GM18858 (cell line): Measurements from ENCODE around the gene EID2.
A peak's percentile ranks its signal among the peaks of the same experiment; 100 is the strongest.

ENCODE experiments used
- ATAC-seq: cut with Tn5 transposase; IDR thresholded peaks from one replicate; pipeline ENCODE4 v1.9.1; 2021; ENCODE audit not compliant: unreplicated experiment

The EID2 gene

GRCh38 chr19:39539518-39540332, at the start of gene EID2:
TSS of gene EID2 (minus strand) at chr19:39540161. CDS start at chr19:39540079, 82 bp downstream.
- ATAC-seq = peak; percentile 70

GRCh38 chr19:39588066-39588465, 48.1 kb upstream of the EID2 start:
- ATAC-seq = no peak

- ATAC-seq = no peak
Observed at GRCh38 chr19:39587496-39587895, 47.5 kb upstream of the EID2 start.

DNA sequence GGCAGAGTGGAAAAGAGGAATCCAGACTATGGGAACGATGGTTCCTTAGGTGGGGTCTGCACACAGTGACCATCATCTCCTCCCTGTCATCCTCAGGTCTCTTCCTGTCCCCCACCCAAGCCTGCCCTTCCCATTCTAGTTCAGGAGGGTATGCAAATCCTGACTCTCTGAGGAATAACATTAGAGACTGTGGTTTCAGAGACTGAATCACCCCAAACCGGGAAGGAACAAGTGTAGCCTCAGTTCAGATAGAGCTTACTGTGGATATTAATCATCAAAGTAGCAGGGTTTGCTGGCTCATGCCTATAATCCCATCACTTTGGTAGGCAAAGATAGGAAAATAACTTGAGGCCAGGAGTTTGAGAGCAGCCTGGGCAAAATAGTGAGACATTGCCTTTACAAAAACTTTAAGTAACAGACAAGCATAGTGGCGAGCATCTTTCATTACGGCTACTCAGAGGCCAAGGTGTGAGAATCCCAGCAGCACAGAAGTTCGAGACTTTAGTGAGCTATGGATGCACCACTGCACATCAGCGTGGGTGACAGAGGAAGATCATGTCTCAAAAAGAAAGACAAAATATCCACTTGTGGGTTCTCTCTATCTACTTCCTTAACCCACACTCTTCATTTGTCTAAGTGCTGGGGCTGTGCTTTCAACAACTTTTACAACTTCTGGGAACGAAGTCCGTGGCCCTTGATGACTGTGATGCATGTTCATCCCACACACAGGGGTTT, 43.1 kb upstream of the EID2 start:
- no peak for ATAC-seq

DNA sequence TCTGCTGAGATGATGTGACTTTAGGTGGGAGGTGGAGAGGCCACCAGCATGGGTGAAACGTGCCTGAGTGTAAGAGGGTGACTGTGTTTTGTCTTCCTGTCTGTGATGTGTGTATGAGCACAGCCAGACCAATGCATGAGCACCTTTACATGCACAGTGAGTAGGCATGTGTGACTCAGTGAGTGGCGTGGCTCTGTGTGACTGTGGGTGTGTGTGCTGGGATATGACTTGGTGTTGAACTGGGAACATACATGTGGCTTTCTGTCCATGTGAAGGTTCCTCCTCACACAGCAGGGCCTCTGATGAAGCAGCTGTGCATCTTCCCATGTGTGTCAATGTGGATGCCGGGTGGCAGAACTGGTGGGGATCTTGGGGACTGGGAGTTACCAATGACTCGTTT, 42.5 kb upstream of the EID2 start:
- no peak for ATAC-seq

DNA sequence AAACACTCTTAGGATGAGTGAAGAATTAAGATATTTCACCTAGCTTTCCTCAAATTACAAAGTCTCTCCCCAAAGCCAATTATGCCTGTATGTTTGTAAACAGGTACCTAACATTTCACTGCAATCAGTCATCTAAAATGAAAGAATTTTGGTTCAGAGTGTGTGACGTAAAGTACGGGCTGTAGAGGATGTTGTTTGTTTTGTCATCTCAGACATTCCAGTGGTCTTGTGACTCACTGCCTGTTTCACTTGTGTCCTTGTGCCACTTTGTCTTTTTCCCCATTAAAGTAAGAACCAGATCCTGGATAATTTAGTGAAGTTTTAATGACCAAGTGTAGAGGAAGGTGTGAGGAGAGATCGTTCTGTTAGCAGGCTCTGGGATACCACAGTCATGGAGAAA, 28.6 kb upstream of the EID2 start:
- ATAC-seq = no peak

- ATAC-seq = no peak
Observed at GRCh38 chr19:39566064-39566463, 26.1 kb upstream of the EID2 start.

- no peak for ATAC-seq
Observed at GRCh38 chr19:39563408-39563807, 23.4 kb upstream of the EID2 start.

DNA sequence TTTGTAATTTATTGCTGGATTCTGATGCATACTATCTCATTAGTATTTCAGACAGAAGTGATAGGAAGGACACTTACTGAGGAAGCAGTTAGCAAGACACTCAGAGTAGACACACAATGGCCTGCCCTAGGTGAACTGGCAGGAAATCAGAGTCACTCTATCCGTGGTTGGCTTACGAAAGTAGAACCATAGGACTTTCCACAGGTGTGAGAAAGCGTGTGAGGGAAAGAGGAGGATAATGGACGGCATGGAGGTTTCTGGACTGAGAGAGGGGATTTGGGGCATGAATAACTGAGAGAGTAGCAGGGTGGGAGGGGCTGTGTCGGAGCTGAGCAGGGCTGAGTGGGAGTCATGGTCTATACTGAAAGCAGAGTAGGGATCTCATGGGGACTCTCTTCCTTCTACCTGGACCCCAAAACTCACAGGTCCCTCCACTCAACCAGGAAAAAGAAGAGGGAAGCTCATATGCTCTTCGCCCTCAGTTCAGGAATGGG, 18.7 kb upstream of the EID2 start:
- no peak for ATAC-seq

DNA sequence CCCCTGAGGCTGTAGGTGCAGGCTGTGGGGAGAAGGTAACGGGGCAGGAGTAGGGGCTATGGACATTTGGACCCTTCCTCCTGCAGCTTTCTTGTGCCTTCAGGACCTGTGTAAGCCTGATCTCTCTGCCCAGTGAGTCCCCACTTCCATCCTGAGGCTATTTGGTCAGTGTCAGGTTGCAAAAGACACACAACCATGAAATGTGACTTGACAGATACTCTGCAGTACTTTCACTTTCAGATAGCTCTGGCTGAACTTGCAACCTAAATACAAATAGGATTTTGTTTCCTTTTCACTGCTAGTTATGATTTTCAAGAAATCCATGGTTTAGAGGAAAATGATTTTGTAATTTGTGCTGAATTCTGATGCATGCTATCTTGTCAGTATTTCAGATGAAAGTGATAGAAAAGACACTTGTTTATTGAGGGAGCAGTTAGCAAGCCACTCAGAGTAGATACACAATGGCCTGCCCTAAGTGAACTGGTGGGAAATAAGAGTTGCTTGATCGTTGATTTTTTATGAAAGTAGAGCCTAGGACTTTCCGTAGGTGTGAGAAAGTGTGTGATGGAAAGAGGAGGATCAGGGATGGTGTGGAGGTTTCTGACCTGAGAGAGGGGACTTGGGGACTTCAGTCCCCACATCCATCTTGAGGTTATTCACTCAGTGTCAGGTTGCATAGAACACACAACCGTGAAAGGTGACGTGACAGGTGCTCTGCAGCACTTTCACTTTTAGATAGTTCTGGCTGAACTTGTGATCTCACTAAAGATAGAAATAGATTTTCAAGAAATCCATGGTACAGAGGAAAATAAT, 18.1 kb upstream of the EID2 start:
- no peak for ATAC-seq

GRCh38 chr19:39555883-39556282, 15.9 kb upstream of the EID2 start:
- ATAC-seq = no peak

DNA sequence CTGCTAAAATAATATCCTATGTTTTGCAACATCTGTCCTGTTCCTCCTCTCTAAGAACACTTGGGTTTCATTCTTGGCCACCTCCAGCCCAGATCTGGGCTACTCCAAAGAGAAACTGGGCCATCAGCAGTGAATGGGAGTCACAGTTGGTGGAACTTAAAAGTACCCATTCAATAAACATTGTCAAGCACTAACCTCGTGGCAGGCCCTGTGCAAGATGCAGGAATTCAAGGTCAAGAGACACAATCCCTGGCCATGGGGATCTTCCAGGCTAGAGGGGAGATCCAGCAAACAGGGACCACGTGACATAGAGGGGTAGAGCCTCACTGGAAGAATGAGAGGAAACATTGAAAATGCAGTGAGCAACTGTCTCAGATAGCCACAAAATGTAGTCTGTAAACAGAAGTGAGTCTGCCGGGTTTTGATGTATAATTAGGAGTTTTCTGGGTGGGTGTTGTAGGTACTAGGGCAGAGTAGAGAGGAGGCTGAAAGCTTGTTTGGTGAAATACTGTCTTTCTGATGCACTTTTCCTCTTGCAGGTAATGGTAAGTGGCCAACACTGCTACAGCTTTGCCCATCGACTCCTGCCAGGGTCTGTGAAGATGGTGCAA, 14.8 kb upstream of the EID2 start:
- ATAC-seq = no peak

DNA sequence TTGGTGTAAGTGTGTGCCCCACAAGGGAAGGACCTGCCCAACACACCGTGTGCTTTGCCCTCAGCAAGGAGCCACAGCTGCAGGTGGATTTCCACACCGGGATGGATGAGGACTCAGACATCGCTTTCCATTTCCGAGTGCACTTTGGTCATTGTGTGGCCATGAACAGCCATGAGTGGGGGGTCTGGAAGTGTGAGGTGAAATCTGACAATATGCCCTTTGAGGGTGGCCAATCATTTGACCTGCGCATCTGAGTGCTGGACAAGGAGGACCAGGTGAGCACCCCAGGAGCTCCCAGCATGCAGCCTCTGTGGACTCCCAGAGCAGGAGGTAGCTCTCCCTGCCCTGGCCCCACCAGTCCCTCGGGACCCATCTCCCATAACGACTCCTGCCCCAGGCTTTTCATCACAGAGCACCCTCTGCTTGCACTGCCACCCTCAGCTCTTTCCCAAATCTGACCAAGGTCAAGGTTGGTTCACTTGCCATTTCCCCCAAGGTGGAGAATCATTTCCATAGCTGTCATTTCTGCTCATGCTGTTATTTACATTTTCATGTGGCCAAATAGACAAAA, 13.2 kb upstream of the EID2 start:
- ATAC-seq = no peak

GRCh38 chr19:39550197-39550596, 10.2 kb upstream of the EID2 start:
- ATAC-seq = no peak

GRCh38 chr19:39546599-39546998, 6.6 kb upstream of the EID2 start:
- ATAC-seq = no peak

DNA sequence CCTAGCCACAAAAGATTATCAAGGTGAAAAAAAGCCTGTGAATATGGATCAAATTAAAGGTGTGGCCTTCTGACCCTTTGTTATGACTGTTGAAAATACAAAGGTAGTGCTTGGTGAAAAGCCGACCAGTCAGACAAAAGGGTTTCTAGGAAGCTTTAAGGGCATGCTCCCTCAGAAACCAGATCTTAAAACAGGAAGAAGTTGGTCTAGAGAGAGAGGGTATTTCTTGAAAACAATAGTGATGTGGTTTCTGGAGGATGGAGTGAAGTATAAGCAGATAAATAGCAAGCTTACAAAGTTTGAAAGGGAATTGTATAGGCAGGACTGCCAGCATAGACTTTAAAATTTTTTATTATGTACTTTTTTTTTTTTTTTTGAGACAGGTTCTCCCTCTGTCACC, 5.0 kb upstream of the EID2 start:
- ATAC-seq = no peak

GRCh38 chr19:39544226-39544903, 4.4 kb upstream of the EID2 start:
- ATAC-seq = no peak

- ATAC-seq = no peak
Observed at GRCh38 chr19:39543477-39543857, 3.5 kb upstream of the EID2 start.

DNA sequence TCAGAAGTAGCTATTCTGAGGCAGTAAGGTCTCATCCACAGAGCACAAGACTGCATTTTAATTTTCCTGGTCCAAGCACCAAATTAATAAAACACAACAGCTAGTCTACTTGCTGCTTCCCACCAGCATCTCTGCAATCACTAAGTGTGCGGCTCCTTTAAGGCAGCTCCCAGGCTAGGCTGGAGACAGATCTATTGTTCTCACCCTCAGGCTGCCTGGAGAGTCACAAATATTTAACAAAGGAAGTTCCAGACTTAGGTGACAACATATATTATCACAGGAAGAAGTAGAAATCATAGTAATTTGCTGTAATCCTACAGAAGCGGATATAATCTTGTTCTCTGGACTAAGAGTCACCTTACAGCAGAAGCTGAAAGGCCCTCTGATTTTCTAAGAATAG, 2.2 kb upstream of the EID2 start:
- no peak for ATAC-seq

GRCh38 chr19:39540333-39540673, 342 bp upstream of the EID2 start:
- ATAC-seq = no peak
